Measurements from ENCODE around the gene TMEM131.
"Not testable (repeated sequence)": the region's sequence is repeated elsewhere in the genome, so short reads cannot be mapped to it uniquely, and the experiment has no call there.

The TMEM131 gene, protein sequence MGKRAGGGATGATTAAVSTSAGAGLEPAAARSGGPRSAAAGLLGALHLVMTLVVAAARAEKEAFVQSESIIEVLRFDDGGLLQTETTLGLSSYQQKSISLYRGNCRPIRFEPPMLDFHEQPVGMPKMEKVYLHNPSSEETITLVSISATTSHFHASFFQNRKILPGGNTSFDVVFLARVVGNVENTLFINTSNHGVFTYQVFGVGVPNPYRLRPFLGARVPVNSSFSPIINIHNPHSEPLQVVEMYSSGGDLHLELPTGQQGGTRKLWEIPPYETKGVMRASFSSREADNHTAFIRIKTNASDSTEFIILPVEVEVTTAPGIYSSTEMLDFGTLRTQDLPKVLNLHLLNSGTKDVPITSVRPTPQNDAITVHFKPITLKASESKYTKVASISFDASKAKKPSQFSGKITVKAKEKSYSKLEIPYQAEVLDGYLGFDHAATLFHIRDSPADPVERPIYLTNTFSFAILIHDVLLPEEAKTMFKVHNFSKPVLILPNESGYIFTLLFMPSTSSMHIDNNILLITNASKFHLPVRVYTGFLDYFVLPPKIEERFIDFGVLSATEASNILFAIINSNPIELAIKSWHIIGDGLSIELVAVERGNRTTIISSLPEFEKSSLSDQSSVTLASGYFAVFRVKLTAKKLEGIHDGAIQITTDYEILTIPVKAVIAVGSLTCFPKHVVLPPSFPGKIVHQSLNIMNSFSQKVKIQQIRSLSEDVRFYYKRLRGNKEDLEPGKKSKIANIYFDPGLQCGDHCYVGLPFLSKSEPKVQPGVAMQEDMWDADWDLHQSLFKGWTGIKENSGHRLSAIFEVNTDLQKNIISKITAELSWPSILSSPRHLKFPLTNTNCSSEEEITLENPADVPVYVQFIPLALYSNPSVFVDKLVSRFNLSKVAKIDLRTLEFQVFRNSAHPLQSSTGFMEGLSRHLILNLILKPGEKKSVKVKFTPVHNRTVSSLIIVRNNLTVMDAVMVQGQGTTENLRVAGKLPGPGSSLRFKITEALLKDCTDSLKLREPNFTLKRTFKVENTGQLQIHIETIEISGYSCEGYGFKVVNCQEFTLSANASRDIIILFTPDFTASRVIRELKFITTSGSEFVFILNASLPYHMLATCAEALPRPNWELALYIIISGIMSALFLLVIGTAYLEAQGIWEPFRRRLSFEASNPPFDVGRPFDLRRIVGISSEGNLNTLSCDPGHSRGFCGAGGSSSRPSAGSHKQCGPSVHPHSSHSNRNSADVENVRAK (N-terminal part only)

DNA sequence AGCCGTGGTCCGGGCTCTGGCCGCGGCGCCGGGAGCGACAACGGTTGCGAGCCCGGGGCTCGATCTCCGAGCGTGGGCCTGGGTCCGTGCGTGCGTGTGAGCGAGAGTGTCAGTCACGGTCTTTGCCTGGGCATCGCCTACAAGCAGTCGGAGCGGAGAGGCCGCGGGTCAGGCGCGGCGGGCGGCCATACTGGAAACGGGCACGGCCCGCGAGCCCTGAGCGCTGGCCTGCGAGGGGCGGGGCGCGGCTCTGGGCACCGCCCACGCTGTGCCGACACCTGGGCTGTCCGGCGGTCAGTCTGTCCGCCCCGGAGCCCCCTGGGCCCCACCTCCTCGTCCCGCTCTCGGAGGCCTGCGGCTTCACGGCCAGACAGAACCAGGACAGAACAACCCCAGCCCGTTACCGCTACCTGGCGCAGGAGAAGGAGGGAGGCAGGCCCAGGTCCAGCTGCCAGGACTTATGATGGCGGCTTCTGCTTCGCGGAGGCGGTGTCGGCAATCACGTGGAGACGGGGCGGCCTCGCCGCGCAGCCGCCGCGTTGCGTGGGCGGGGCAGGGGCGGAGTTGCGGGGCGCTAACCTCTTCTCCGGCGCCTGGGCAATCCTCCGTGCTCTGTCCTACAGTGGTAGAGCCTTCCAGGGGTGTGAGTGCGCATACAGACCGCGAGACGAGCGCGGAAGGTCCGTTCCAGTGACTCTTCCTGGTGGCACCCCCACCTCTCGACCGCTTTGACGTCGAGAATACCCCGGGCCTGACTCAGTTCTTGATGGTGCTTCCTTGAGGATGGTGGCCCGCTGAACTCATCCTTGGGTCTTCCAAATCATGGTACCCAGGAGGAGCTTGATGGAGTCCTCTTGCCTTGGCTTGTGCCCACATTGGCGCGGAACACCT lies at the start of gene TMEM131:
TSS of gene TMEM131 (minus strand) at position 215 of the 891 bp plus-strand sequence. CDS start 286 bp downstream, outside the sequence.
- ATAC-seq (peak; percentile 88), DNase-seq (peak; percentile 97)

DNA sequence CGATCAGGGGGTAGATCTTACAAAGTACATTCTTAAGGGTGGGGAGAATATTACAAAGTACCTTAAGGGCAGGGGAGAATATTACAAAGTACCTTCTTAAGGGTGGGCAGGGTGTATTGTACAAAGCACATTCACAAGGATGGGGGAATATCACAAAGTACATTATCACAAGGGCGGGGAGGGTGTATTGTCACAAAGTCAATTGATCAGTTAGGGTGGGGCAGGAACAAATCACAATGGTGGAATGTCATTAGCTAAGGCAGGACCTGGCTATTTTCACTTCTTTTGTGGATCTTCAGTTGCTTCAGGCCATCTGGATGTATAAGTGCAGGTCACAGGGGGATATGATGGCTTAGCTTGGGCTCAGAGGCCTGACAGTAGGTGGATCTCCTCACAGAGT lies 49.0 kb upstream of the TMEM131 start:
- DNase-seq, ATAC-seq: not testable (repeated sequence)

DNA sequence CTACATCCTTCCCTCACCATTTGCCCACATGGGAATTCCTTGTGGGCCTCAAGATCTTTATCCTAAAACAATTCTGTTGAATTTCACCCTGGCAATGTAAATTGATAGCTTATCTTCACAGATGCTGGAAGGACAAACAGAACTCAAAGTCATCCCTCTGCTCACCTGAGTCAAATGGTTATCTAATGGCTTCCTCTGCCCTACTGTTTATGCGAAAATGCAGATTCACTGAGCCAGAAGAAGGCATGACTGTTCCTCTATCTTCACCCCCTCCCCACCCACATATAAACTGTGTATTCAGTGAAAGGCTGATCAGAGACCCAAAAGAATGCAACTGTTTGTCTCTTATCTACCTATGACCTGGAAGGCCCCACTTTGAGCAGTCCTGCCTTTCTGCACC lies 47.4 kb upstream of the TMEM131 start:
- ATAC-seq (no peak), DNase-seq (no peak)

DNA sequence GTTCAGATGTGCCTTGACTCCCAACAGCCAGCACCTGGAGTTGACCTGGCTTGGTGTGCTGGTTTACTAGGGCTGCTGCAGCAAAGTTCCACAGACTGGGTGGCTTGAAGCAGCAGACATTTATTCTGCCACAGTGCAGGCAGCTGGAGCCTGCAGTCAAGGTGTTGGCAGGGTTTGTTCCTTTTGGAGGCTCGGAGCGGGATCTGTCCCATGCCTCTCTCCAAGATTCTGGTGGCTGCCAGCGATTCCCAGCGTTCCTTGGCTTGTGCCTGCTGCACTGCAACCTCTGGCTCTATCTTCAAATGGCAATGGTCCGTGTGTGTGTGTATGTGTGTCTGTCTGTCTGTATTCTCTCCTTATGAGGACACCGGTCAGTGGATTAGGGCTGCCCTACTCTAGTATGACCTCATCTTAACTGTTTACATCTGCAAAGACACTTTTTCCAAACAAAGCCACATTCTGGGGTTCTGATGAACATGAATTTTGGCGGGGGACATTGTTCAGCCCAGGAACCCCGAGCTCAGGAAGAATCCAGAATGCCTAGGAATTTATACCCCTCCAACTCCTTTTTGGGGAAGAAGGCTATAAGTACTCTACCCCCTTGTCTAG lies 44.7 kb upstream of the TMEM131 start:
- no peak for ATAC-seq
- DNase-seq: no peak

DNA sequence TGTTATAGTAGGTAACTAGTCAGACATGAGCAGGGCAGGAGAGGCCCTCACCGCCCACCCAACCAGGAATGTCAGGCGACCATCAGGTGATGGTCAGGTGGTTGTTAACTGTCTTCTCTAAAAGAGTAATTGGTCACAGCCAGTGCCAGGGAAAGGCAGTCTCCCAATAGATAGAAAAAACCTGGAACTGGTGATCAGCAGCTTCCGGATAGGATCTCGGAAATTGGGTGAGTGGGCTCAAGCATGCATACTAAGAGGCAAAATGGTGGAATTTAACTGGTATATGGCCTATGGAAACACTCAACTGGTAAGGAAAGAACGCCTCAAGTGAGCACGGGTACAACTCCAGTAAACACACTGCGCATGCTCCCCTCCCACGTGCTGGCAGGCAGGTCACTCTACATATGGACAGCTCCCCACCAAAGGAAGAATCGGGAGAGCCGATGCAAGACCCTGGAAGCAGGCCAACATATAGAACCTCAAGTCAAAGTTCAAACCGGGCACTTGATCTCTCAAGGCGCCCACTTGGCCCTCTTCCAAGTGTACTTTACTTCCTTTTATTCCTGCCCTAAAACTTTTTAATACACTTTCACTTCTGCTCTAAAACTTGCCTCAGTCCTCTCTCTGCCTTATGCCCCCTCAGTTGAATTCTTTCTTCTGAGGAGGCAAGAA lies 43.5 kb upstream of the TMEM131 start:
- DNase-seq (no peak), ATAC-seq (no peak)

DNA sequence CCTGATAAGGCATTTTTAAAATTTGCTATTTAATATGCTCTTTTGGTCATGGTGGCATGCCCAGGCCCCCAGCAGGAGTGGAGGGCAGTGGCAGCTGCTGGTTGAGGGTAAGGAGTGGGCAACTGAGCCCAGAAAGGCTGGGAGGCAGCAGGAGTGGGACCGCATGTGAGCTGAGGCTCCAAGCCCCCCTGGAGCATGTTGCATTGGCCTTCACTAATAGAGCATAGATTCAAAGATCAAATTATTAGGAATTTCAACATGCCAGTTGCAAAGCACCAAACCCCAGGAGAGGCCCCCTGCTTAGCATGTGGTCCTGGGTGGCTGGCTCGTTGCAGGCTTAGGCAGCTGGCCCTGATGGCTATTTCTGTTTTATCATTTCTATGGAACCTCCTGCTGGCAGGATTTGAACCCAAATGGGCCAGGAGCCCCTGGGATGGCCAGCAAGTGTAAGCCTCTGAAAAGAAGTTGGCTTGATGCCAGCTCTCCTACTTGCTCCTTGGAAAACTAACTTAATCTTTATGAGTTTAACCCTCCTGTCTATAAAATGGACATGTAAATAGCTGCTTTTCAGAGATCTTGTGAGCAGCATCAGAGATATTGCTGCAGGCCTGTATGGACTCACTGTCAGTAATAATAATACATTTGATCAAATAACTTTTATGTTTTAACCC lies 42.1 kb upstream of the TMEM131 start:
- DNase-seq (no peak), ATAC-seq (no peak)

DNA sequence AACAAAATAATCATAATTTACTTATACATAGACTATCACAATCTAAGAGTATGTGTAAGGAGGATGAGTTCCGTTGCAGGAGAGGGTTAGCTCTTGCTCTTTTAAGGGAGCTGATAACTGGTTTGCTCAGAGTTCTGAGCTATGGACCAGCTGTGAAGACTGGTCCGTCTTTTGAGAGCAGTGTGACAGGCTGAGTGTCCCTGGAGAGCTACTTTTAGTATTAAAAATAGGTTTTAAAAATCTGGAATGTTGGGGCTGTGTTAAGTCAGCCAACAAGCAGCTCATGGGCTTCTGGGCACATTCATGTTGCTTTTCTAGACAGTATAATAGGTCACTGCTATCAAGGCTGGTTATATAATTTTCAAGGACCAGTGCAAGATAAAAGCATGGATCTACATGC lies 41.5 kb upstream of the TMEM131 start:
- DNase-seq (no peak), ATAC-seq (no peak)

DNA sequence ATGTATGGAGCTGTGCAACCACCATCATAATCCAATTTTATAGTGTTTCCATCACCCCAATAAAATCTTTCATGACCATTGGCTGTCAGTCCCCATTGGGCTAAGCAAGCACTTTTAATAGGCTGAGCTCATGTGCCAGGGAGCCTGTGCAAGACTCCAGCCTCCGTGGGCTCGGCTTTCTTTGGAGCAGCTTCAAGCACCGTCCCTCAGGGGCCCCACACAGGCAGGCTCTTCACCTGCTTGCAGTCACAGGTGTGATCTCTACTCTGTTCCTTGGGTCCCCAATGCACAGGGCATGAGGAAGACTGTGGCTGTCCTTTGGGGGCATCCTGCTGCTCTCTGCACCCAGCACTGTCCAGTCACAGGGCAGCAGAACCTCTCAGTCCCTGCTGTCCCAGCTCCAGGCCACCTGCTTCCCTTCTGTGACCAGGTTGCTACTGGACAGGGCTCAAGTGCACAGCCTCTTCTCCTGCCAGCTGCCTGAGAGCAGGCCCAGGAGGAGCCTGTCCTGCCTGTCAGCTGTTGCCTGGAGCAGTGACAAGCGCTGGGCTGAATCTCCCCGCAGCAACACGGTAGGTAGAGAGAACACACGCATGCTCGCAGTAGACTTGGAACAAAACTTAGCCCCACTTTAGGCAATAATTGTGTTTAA lies 40.7 kb upstream of the TMEM131 start:
- ATAC-seq (no peak), DNase-seq (no peak)

DNA sequence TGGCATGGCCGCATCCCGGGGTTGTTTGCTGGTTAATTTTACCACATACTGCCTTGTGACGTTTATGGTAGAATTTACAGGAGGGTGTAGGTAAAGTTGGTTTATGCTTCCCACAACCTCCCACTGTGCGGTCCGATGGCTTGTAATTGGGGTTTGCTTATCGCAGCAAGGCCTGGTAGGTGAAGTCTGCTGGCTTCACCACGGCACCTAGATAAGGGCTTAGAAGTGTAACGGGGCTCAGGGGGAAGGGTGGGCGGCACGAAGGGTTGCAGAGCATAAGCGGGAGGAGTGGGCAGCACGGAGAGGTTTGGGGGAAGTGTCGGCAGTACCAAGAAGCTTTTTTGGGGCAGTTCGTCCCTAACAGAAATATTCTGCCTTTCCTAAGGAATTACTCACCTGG lies 39.0 kb upstream of the TMEM131 start:
- ATAC-seq: no peak

DNA sequence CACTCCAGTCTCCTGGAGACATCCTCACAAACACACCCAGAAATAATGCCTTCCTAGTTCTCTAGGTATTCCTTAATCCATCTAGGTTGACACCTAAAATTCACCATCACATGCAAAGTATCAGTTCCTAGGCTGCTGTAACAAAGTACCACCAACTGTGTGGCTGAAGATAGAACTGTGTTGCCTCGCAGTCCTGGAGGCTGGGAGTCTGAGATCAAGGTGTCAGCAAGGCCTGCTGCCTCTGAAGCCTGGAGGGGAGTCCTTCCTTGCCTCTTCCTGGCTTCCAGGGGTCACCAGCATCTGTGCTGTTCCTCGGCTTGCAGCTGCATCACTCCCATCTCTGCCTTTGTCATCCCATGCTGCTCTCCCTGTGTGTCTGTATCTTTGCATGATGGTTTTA lies 36.3 kb upstream of the TMEM131 start:
- DNase-seq (no peak), ATAC-seq (no peak)

More for the DNA sequence above, 39.0 kb upstream of the TMEM131 start:
- DNase-seq: no peak

DNA sequence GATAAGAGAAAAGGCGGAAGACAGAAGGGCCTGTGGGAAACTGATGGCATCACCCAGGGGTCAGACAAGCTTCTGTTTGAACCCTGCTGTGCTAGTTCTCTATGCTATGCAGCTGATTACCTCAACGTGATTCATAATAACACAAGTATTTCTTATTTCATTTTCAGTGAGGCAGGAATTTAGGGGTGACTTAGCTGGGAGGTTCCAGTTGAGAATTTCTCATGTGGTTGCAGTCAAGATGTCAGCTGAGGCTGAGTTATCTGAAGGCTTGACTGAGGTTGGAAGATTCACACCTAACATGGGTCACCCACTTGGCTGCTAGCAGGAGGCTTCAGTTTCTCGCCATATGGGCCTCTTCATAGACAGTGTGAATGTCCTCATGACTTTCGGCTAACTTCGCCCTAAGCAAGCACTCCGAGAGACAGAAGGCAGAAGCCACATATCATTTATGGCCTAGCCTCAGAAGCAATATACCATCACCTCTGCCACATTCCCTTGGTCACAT lies 34.0 kb upstream of the TMEM131 start:
- DNase-seq (no peak), ATAC-seq (no peak)

DNA sequence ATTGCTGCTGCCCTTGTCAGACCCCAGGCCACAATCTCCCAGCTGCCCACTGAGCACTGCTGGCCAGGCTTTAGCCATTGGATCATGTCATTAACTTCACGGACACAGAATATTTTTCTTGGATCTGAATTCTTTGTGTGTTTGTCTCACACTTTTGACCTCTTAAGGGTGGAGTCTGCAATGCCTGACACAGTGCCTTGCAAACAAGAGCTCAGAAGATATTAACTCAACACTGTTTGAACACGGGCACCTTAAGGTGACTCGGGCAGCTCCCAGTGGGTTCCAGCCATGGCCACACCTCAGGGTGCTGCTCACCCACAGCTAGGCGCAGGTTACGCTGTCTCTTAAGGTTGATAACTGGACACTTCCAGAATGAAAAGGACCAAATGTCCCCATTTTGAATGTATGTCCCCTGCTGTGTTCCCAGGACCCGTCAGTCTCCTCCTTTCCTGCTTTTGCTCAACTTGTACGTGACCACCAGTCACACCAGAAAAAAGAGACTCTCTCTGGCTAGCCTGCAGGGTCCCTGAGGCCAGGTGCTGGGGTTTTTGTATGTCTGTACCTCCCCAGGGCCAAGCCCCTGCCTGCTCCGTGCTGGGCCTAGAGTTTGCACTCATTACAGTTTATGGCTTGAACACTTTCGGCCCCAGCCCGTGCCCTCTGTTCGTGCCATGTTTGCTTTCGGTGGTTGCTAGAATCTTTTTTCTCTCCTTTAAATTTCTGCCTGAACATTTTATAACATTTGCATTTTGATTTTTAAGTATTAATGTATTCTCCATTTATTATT lies 33.4 kb upstream of the TMEM131 start:
- ATAC-seq (no peak), DNase-seq (no peak)

DNA sequence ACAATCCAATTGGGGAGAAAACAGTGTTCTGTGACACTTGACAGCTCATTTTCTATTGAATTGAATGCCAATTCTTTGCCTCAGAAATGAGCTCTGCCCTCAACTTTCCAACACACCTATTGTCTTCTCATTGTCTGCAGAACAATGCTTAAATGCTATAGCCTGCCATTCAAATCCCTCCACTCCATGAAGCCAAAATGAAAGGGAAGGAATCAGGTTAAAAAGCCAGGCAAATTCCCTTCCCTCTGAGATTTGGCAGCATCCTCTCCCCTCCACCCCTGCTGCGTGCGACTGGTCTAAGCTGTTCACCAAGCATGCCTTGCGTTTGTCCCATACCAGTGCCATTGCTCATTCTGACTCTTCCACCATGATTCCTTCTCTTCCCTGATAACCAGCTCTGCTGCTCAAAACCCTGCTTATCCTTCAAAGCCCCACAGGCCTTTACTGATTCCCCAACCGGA lies 32.4 kb upstream of the TMEM131 start:
- no peak for ATAC-seq
- DNase-seq: no peak

DNA sequence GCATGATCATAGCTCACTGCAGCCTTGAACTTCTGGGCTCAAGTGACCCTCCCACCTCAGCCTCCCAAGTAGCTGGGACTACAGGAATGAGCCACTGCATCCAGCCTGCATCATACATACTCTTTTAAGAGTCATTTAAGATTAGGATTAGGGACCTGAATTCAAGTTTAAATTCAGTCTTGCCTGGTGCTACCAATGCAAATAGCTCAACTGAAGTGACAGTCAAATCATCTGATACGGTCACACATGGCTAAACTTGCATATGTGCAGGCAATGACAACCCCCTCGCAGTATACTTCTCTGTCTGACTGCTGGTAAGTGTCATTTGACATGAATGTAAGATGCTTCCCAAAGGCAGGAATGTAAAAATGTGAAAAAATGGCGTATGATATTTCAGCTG lies 31.8 kb upstream of the TMEM131 start:
- DNase-seq (no peak), ATAC-seq (peak; percentile 23)

DNA sequence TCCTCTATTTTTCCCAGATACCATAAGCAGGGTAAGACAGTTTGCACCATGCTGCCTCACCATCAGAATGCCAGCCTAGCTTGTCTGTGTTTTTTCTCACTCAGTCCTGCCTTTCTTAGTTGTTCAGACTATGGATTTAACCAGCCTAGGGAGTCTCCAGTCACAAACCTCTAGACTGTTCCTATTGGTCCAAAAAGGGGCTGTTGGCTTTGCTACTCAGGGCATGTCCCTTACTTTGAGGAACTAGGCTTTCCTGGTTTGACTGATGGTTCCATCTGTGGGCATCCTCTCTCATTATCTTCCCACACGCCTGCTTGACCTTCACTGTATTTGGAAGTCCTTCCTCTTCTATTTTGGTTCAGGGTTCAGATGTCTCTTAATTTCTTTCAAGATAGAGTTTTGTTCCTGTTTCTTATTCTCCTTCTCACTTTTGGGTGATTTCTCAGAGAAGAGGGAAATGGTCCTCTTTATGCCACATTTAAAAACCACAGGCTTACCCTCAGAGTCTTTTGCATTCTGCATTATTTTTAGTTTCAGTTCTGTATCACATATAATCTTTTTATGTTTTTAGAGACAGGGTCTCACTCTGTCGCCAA lies 31.3 kb upstream of the TMEM131 start:
- ATAC-seq (peak; percentile 80), DNase-seq (peak; percentile 13)

DNA sequence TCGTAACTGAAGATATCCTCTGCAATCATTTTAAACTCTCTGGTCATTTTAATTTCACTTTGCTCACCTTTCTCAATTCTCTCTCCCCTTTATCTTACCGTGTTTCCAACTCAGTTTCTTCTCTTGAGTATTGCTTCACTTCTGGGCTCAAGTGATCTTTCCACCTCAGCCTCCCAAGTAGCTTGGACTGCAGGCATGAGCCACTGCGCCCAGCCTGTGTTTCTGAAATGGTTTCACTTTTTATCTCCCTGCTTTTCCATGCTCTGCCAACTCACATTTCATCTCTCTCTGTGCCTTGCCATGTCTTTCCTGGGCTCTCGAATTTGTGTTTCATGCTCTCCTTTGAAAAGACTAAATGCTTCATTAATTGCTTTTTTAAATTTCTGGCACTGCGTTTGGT lies 30.5 kb upstream of the TMEM131 start:
- ATAC-seq: no peak

DNA sequence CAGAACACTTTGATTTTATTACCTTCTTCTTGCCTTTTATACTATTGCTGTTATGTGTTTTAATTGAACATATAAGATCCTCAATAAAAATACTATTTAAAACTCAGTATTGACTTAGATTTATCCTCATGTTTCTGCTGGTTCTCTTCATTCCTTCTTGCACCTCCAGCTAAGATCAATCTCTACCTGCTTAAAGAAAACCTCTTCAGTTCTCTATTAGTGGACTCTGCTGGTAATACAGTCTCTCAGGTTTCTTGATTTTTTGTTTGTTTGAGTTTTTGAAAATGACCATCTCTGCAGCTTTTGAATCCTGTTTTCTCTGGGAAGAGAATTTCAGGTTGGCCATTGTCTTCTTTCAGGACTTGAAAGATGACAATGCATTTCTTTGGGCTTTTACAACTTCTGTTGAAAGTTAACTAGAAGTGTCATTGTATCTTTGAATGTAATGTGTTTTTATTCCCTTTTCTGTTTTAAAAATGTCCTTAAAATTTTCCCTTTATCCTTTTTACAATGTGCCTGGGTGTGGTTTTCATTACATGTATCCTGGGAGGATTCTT lies 29.8 kb upstream of the TMEM131 start:
- no peak for ATAC-seq
- DNase-seq: no peak

More for the DNA sequence above, 30.5 kb upstream of the TMEM131 start:
- DNase-seq: no peak
